CD14-positive monocyte (primary cell): Measurements from ENCODE around the gene COPS2. TPM values are rescaled to one million over a fixed set of nuclear protein-coding genes. Genes with fewer than 3 reads are reported as not detected.
"Not testable (repeated sequence)": the region's sequence is repeated elsewhere in the genome, so short reads cannot be mapped to it uniquely, and the experiment has no call there.

Experiments
- DNase-seq, 3 donors: peaks; one replicate each; pipeline ENCODE4 v3.0.0-alpha.2; 2011 to 2022
- H2AFZ ChIP-seq: 2 replicates; pipeline ENCODE4 v1.6.0; 2012; ENCODE audit warnings: mild to moderate bottlenecking, low read depth, low read length, inconsistent platforms; ENCODE audit not compliant: insufficient read depth, poor library complexity, severe bottlenecking
- H3K27ac ChIP-seq, 2 donors: 1 replicate in 1 of 2; 2 replicates in 1 of 2; pipeline ENCODE4 v1.5.1; 2012 to 2013; ENCODE audit warnings: low read length in 2 of 2, control low read depth in 1 of 2, inconsistent platforms in 1 of 2, low read depth in 1 of 2, mild to moderate bottlenecking in 1 of 2
- H3K27me3 ChIP-seq, 2 donors: one replicate each; pipeline versions ENCODE4 v1.6.0 to v1.6.1; 2011 to 2013; ENCODE audit warnings: low read length in 2 of 2; ENCODE audit not compliant: control insufficient read depth in 2 of 2, insufficient read depth in 2 of 2
- H3K36me3 ChIP-seq, 2 donors: replicated peaks in 1 of 2; 1 replicate in 1 of 2; 2 replicates in 1 of 2; pipeline versions ENCODE4 v1.5.1 to v1.6.1; 2012 to 2013; ENCODE audit warnings: low read length in 2 of 2, control low read depth in 1 of 2, inconsistent platforms in 1 of 2, mild to moderate bottlenecking in 1 of 2; ENCODE audit not compliant: insufficient read depth in 2 of 2, control insufficient read depth in 1 of 2
- H3K4me1 ChIP-seq, 2 donors: 1 replicate in 1 of 2; 2 replicates in 1 of 2; pipeline versions ENCODE4 v1.5.1 to v1.6.1; 2012 to 2013; ENCODE audit warnings: low read length in 2 of 2, control low read depth in 1 of 2, inconsistent platforms in 1 of 2, mild to moderate bottlenecking in 1 of 2, moderate library complexity in 1 of 2; ENCODE audit not compliant: insufficient read depth in 2 of 2, control insufficient read depth in 1 of 2
- H3K4me2 ChIP-seq: replicated peaks from 2 replicates; pipeline ENCODE3; 2012; ENCODE audit warnings: low read length, moderate library complexity, mild to moderate bottlenecking; ENCODE audit not compliant: poor library complexity, severe bottlenecking; ENCODE audit errors: extremely low read depth
- H3K4me3 ChIP-seq, 3 experiments: fragments of 200-600 bp in 1 of 3; sonication (generic) in 1 of 3; replicated peaks in 1 of 3; 1 replicate in 2 of 3; 2 replicates in 1 of 3; pipeline ENCODE4 v1.5.1; 2011 to 2013; ENCODE audit warnings: low read length in 3 of 3, mild to moderate bottlenecking in 3 of 3, control low read depth in 2 of 3, low read depth in 2 of 3, inconsistent platforms in 1 of 3, moderate library complexity in 1 of 3
- H3K79me2 ChIP-seq: 2 replicates; pipeline ENCODE4 v1.6.0; 2012; ENCODE audit warnings: mild to moderate bottlenecking, control low read depth, inconsistent platforms, low read length, moderate library complexity; ENCODE audit not compliant: insufficient read depth
- H3K9ac ChIP-seq: 2 replicates; pipeline ENCODE4 v1.6.0; 2017; ENCODE audit warnings: low read length, mild to moderate bottlenecking; ENCODE audit not compliant: insufficient read depth, poor library complexity, severe bottlenecking
- H3K9me3 ChIP-seq, 2 donors: replicated peaks in 1 of 2; 1 replicate in 1 of 2; 2 replicates in 1 of 2; pipeline versions ENCODE4 v1.5.1 to v1.6.1; 2012 to 2013; ENCODE audit warnings: low read length in 2 of 2, control low read depth in 1 of 2; ENCODE audit not compliant: control insufficient read depth in 1 of 2, insufficient read depth in 1 of 2
- H4K20me1 ChIP-seq: 2 replicates; pipeline ENCODE4 v1.6.0; 2012; ENCODE audit warnings: mild to moderate bottlenecking, low read length, control low read depth, moderate library complexity; ENCODE audit not compliant: insufficient read depth
- H3K27ac Mint-ChIP-seq, 7 donors: one replicate each; pipeline ENCODE4 v1.8.0; 2020; ENCODE audit warnings: mild to moderate bottlenecking in 7 of 7, mixed read lengths in 7 of 7, moderate library complexity in 6 of 7, inconsistent platforms in 2 of 7
- H3K27me3 Mint-ChIP-seq, 3 donors: one replicate each; pipeline ENCODE4 v1.8.0; 2021 to 2022; ENCODE audit warnings: low read depth in 3 of 3, mild to moderate bottlenecking in 3 of 3, mixed read lengths in 3 of 3, moderate library complexity in 3 of 3, inconsistent platforms in 1 of 3
- H3K36me3 Mint-ChIP-seq, 2 donors: one replicate each; pipeline ENCODE4 v1.8.0; 2020; ENCODE audit warnings: mixed read lengths in 2 of 2, inconsistent platforms in 1 of 2, mild to moderate bottlenecking in 1 of 2
- H3K4me1 Mint-ChIP-seq: one replicate; pipeline ENCODE4 v1.8.0; 2020; ENCODE audit warnings: mild to moderate bottlenecking, mixed read lengths
- H3K4me3 Mint-ChIP-seq, 2 donors: one replicate each; pipeline ENCODE4 v1.8.0; 2020; ENCODE audit warnings: mild to moderate bottlenecking in 2 of 2, mixed read lengths in 2 of 2, moderate library complexity in 1 of 2
- H3K9me3 Mint-ChIP-seq, 7 donors: one replicate each; pipeline ENCODE4 v1.8.0; 2020 to 2022; ENCODE audit warnings: mixed read lengths in 7 of 7, mild to moderate bottlenecking in 6 of 7, moderate library complexity in 6 of 7, inconsistent platforms in 2 of 7
- CTCF ChIP-seq: fragments of 200-600 bp; IDR thresholded peaks from one replicate; pipeline ENCODE4 v1.8.0; 2022; ENCODE audit warnings: antibody characterized with exemption, mild to moderate bottlenecking
- WGBS: methylation state at CpG from one replicate; pipeline ENCODE4 v1.1.5; 2013; ENCODE audit warnings: missing lambda C conversion rate; ENCODE audit not compliant: insufficient coverage; 5-methylcytosine and 5-hydroxymethylcytosine counted together
- intact Hi-C, 2 donors: fragments of 100-400 bp; cut with micrococcal nuclease; formaldehyde crosslinking; loops; one replicate each; pipeline versions ENCODE4 v1.15.0 to v1.15.1; 2023
- polyA plus RNA-seq, 3 donors: library from polyadenylated mRNA; depleted of rRNA in 1 of 3; unstranded in 2 of 3; stranded (reverse) in 1 of 3; fragments of 300-500 nt in 2 of 3; fragments of >200 nt in 1 of 3; fragmentation: Illumina TruSeq in 2 of 3; gene quantifications; 1 replicate in 2 of 3; 2 replicates in 1 of 3; pipeline ENCODE4 v1.2.3, GENCODE V29; 2012 to 2021

Gene COPS2
- polyA plus RNA-seq, 3 donors = 22.2 to 36.1 (median 32.4) TPM

GRCh38 chr15:49178497-49178896 lies 23.1 kb upstream of the COPS2 start:
- WGBS = 96% methylated on average over 4 of the region's 7 CpGs
- no peak for TF ChIP-seq CTCF
- no peaks in the 10 kb centered on the region for H3K9me3 ChIP-seq

GRCh38 chr15:49175582-49176397 lies 20.4 kb upstream of the COPS2 start:
- H3K27me3 Mint-ChIP-seq, H3K4me3 Mint-ChIP-seq, H3K4me2 ChIP-seq, H4K20me1 ChIP-seq, DNase-seq, H3K27me3 ChIP-seq, H3K9me3 ChIP-seq, H3K4me3 ChIP-seq, H2AFZ ChIP-seq, H3K27ac ChIP-seq, H3K36me3 Mint-ChIP-seq, H3K9ac ChIP-seq, H3K36me3 ChIP-seq, intact Hi-C loops, H3K9me3 Mint-ChIP-seq: not testable (repeated sequence)
- Mint-ChIP-seq H3K4me1 (peaks cover 30% of the 10 kb centered on the region), H3K27ac (peak overlapping the region in 2 of 7 donors; percentile 64 to 80)
- H3K4me1 ChIP-seq = peaks cover 11 to 14% of the 10 kb centered on the region in 2 donors
- 100% methylated on average over 1 of the region's 6 CpGs for WGBS
- peaks cover 41% of the 10 kb centered on the region for H3K79me2 ChIP-seq

More at GRCh38 chr15:49178497-49178896, 23.1 kb upstream of the COPS2 start:
- Mint-ChIP-seq H3K4me1 (peaks cover 12% of the 10 kb centered on the region), H3K4me3 (no peak overlapping the region), H3K27me3 (no peaks in the 10 kb centered on the region), H3K9me3 (peaks cover 0 to 5% (median 0%) of the 10 kb centered on the region in 7 donors), H3K27ac (no peak overlapping the region), H3K36me3 (peaks cover 16 to 18% of the 10 kb centered on the region in 2 donors)
- Histone ChIP-seq H3K27me3 (no peaks in the 10 kb centered on the region), H2AFZ (no peak overlapping the region), H3K27ac (no peak overlapping the region), H3K9ac (no peak overlapping the region), H3K4me1 (peaks cover 0 to 4% of the 10 kb centered on the region in 2 donors), H4K20me1 (no peaks in the 10 kb centered on the region), H3K79me2 (peaks cover 16% of the 10 kb centered on the region), H3K4me3 (no peak overlapping the region), H3K4me2 (no peak overlapping the region), H3K36me3 (no peaks in the 10 kb centered on the region)
- DNase-seq = no peak
- intact Hi-C loops = no loop called here
